Measurements from ENCODE around the gene BSND.

The BSND gene

GRCh38 chr1:55048453-55049270, 49.9 kb downstream of the BSND start:
- DNase-seq (ENCODE audit: low read depth): no peak

GRCh38 chr1:55049271-55049913, 50.7 kb downstream of the BSND start:
- no peak for DNase-seq (ENCODE audit: low read depth)

- DNase-seq (ENCODE audit: low read depth): no peak
These were observed 51.2 kb downstream of the BSND start for GRCh38 chr1:55049914-55050278.

- DNase-seq (ENCODE audit: low read depth): no peak
These were observed 51.5 kb downstream of the BSND start for GRCh38 chr1:55050283-55050682.

- no peak for DNase-seq (ENCODE audit: low read depth)
These were observed 52.4 kb downstream of the BSND start for GRCh38 chr1:55051169-55051568.

GRCh38 chr1:55051621-55052020, 52.9 kb downstream of the BSND start:
- DNase-seq (ENCODE audit: low read depth): no peak

GRCh38 chr1:55052221-55053142, 53.7 kb downstream of the BSND start:
- no peak for DNase-seq (ENCODE audit: low read depth)

GRCh38 chr1:55053265-55053954, 54.7 kb downstream of the BSND start:
- no peak for DNase-seq (ENCODE audit: low read depth)

GRCh38 chr1:55054396-55054795, 55.7 kb downstream of the BSND start:
- no peak for DNase-seq (ENCODE audit: low read depth)

GRCh38 chr1:55055084-55055882, 56.5 kb downstream of the BSND start:
- DNase-seq (ENCODE audit: low read depth): no peak

- no peak for DNase-seq (ENCODE audit: low read depth)
These were observed 57.4 kb downstream of the BSND start for GRCh38 chr1:55055951-55056631.

- DNase-seq (ENCODE audit: low read depth): no peak
These were observed 57.9 kb downstream of the BSND start for GRCh38 chr1:55056632-55056992.

- no peak for DNase-seq (ENCODE audit: low read depth)
These were observed 58.7 kb downstream of the BSND start for GRCh38 chr1:55057270-55057955.

- DNase-seq (ENCODE audit: low read depth): no peak
These were observed 59.2 kb downstream of the BSND start for GRCh38 chr1:55057956-55058298.

GRCh38 chr1:55059302-55060132, 60.8 kb downstream of the BSND start:
- DNase-seq (ENCODE audit: low read depth): no peak

GRCh38 chr1:55060133-55060999, 61.6 kb downstream of the BSND start:
- no peak for DNase-seq (ENCODE audit: low read depth)

GRCh38 chr1:55061000-55061705, 62.4 kb downstream of the BSND start:
- DNase-seq (ENCODE audit: low read depth): no peak

Measured in activated T-helper 9 cell treated with anti-CD3 and anti-CD28 coated beads, Interleukin-2, amount 50 U/mL, for 16 hours (primary cell).